RWPE1 (cell line): ENCODE data around the gene PROZ.
"Not testable (repeated sequence)": the region's sequence is repeated elsewhere in the genome, so short reads cannot be mapped to it uniquely, and the experiment has no call there.

ENCODE experiments used
- CTCF ChIA-PET: fragments of 350-600 bp; sonication (Branson Sonifier 250); formaldehyde crosslinking; extraction: SDS; loops from one replicate; lab custom pipeline; 2021; lab: Yijun Ruan, JAX
- POLR2A ChIA-PET: fragments of 400-600 bp; formaldehyde crosslinking; extraction: SDS; loops from one replicate; lab custom pipeline; 2020; ENCODE audit warnings: antibody characterized with exemption; ENCODE audit not compliant: low non-redundant PET; lab: Yijun Ruan, JAX
- DNase-seq: peaks from one replicate; pipeline ENCODE4 v3.0.0; 2012; ENCODE audit warnings: low spot score
- H3K27ac ChIP-seq: fragments of 450-650 bp; 2 replicates; pipeline ENCODE4 v1.5.1; 2017
- TF ChIP-seq, protein P1 (sequence below): fragments of 450-650 bp; conservative IDR thresholded peaks from 2 replicates; pipeline ENCODE4 v1.5.1; 2017; ENCODE audit warnings: low read depth, mild to moderate bottlenecking

Gene PROZ

GRCh38 chr13:113155982-113156655 lies 2.3 kb upstream of the PROZ start:
- ChIA-PET POLR2A (no interaction called here), CTCF (interaction anchor here (0.5 kb wide), 1 partner anchor 77 kb away, joined by 3 read pairs; no protein-coding TSS in a partner anchor)
- DNase-seq: no peak
- TF ChIP-seq, protein P1, sequence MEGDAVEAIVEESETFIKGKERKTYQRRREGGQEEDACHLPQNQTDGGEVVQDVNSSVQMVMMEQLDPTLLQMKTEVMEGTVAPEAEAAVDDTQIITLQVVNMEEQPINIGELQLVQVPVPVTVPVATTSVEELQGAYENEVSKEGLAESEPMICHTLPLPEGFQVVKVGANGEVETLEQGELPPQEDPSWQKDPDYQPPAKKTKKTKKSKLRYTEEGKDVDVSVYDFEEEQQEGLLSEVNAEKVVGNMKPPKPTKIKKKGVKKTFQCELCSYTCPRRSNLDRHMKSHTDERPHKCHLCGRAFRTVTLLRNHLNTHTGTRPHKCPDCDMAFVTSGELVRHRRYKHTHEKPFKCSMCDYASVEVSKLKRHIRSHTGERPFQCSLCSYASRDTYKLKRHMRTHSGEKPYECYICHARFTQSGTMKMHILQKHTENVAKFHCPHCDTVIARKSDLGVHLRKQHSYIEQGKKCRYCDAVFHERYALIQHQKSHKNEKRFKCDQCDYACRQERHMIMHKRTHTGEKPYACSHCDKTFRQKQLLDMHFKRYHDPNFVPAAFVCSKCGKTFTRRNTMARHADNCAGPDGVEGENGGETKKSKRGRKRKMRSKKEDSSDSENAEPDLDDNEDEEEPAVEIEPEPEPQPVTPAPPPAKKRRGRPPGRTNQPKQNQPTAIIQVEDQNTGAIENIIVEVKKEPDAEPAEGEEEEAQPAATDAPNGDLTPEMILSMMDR: no peak
- H3K27ac ChIP-seq: no peak overlapping the region

- TF ChIP-seq, protein P1: no peak
- no peak overlapping the region for H3K27ac ChIP-seq
- POLR2A ChIA-PET: no interaction called here
- CTCF ChIA-PET: no interaction called here
- no peak for DNase-seq
These were observed 1.1 kb upstream of the PROZ start for GRCh38 chr13:113157206-113157928.

- CTCF ChIA-PET: interaction anchor here (0.5 to 0.6 kb wide), 2 partner anchors 30 to 143 kb away, joined by 3 to 4 read pairs; no protein-coding TSS in a partner anchor
These were observed 498 bp downstream of the PROZ start for GRCh38 chr13:113158946-113159345.

GRCh38 chr13:113159701-113160100 lies 1.3 kb downstream of the PROZ start:
- no peak overlapping the region for H3K27ac ChIP-seq
- CTCF ChIA-PET: interaction anchor here (0.5 to 0.6 kb wide), 2 partner anchors 31 to 144 kb away, joined by 3 to 4 read pairs; no protein-coding TSS in a partner anchor
- POLR2A ChIA-PET: no interaction called here
- no peak for DNase-seq
- TF ChIP-seq, protein P1: no peak

More at GRCh38 chr13:113158946-113159345, 498 bp downstream of the PROZ start:
- DNase-seq: no peak
- TF ChIP-seq, protein P1: no peak
- POLR2A ChIA-PET: no interaction called here
- no peak overlapping the region for H3K27ac ChIP-seq

DNA sequence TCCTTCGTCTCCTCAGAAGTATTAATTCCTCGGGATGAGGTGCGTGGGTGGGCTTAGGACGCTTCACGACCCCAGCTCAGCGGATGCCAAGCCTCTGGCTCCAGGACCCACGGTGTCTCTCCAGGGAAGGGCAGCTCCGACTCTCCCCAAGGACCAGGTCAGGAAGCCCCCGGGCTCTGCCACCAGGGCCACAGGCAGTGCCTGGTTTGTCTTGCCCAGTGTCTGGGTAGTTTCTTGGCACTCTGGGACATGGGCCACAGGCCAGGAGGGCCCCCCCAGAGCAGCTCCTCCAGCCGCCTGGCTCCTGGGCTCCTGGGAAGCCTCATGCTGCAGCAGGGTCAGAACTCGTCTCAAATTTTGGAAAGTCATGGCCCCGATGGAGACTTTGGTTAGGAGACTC lies 2.5 kb downstream of the PROZ start:
- DNase-seq: no peak
- ChIA-PET POLR2A (no interaction called here), CTCF (interaction anchor here (0.7 kb wide), 1 partner anchor 9 kb away, joined by 4 read pairs; no protein-coding TSS in a partner anchor)
- H3K27ac ChIP-seq: no peak overlapping the region
- TF ChIP-seq, protein P1: no peak

DNA sequence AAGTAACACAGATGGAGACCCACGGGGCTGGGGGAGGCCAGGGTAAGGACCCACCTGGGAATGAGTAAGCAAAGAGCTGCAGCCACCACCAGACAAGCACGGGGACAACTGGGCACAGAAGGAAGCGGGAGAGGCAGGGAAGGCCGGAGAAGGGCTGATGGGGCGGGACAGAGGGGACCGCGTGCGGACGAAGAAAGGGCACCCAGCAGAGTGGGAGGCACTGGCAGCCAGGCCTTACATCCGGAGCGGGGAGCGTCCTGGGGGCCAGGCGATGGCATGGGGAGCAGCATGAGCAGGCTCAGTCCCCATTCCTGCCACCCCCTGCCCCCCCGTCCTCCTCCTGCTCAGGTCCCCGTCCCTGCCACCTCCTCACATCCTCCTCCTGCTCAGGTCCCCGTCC lies 3.0 kb downstream of the PROZ start:
- ChIA-PET CTCF (interaction anchor here (0.6 to 0.7 kb wide), 2 partner anchors 9 to 233 kb away, joined by 3 to 4 read pairs; no protein-coding TSS in a partner anchor), POLR2A (no interaction called here)
- H3K27ac ChIP-seq: no peak overlapping the region
- TF ChIP-seq, protein P1: no peak
- DNase-seq: no peak

DNA sequence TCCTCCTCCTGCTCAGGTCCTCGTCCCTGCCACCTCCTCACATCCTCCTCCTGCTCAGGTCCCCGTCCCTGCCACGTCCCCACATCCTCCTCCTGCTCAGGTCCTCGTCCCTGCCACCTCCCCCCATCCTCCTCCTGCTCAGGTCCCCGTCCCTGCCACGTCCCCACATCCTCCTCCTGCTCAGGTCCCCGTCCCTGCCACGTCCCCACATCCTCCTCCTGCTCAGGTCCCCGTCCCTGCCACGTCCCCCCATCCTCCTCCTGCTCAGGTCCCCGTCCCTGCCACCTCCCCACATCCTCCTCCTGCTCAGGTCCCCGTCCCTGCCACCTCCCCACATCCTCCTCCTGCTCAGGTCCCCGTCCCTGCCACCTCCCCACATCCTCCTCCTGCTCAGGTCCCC lies 3.5 kb downstream of the PROZ start:
- H3K27ac ChIP-seq, DNase-seq, POLR2A ChIA-PET: not testable (repeated sequence)
- CTCF ChIA-PET: interaction anchor here (0.6 kb wide), 1 partner anchor 233 kb away, joined by 3 read pairs; no protein-coding TSS in a partner anchor
